Fibroblast of lung (primary cell): ENCODE results near the gene IL36RN. TPM values are rescaled to one million over a fixed set of nuclear protein-coding genes. Genes with fewer than 3 reads are reported as not detected.

Source experiments
- DNase-seq, 2 donors: peaks; one replicate each; pipeline versions ENCODE4 v3.0.0 to v3.0.0-alpha.2; 2010; ENCODE audit warnings: low read depth in 2 of 2
- H2AFZ ChIP-seq: 2 replicates; pipeline ENCODE4 v1.5.1; 2012; ENCODE audit warnings: low read length, control low read depth, inconsistent platforms
- H3K27ac ChIP-seq: 2 replicates; pipeline ENCODE4 v1.5.1; 2011; ENCODE audit warnings: low read length, control low read depth; ENCODE audit not compliant: insufficient read depth
- H3K27me3 ChIP-seq: 2 replicates; pipeline ENCODE4 v1.5.1; 2011; ENCODE audit warnings: mild to moderate bottlenecking, low read length; ENCODE audit not compliant: control insufficient read depth, insufficient read depth
- H3K36me3 ChIP-seq: 2 replicates; pipeline ENCODE4 v1.5.1; 2011; ENCODE audit warnings: low read length; ENCODE audit not compliant: control insufficient read depth, insufficient read depth
- H3K4me1 ChIP-seq: 2 replicates; pipeline ENCODE4 v1.5.1; 2011; ENCODE audit warnings: low read length; ENCODE audit not compliant: control insufficient read depth, insufficient read depth; ENCODE audit errors: extremely low read depth
- H3K4me2 ChIP-seq: 2 replicates; pipeline ENCODE4 v1.5.1; 2011; ENCODE audit warnings: low read length, control low read depth; ENCODE audit not compliant: insufficient read depth; ENCODE audit errors: extremely low read depth
- H3K4me3 ChIP-seq, 4 experiments: fragments of 200-600 bp in 1 of 4; sonication (generic) in 1 of 4; replicated peaks in 1 of 4; 2 replicates each; pipeline ENCODE4 v1.5.1; 2011 to 2016; ENCODE audit warnings: low read length in 4 of 4, low read depth in 3 of 4, mild to moderate bottlenecking in 3 of 4, control low read depth in 2 of 4, inconsistent platforms in 1 of 4, mixed read lengths in 1 of 4; ENCODE audit not compliant: insufficient read depth in 1 of 4; ENCODE audit errors: control extremely low read depth in 1 of 4
- H3K79me2 ChIP-seq: 2 replicates; pipeline ENCODE4 v1.5.1; 2012; ENCODE audit warnings: mild to moderate bottlenecking, low read length, inconsistent platforms; ENCODE audit not compliant: control insufficient read depth, insufficient read depth
- H3K9ac ChIP-seq: 2 replicates; pipeline ENCODE4 v1.5.1; 2011; ENCODE audit warnings: mild to moderate bottlenecking, low read length, control low read depth; ENCODE audit not compliant: insufficient read depth
- H3K9me3 ChIP-seq: 2 replicates; pipeline ENCODE4 v1.5.1; 2012; ENCODE audit warnings: low read depth, low read length; ENCODE audit not compliant: control insufficient read depth, insufficient read depth
- H4K20me1 ChIP-seq: 2 replicates; pipeline ENCODE4 v1.5.1; 2011; ENCODE audit warnings: low read length; ENCODE audit not compliant: control insufficient read depth, insufficient read depth; ENCODE audit errors: extremely low read depth
- CTCF ChIP-seq, 2 donors: IDR thresholded peaks in 1 of 2; conservative IDR thresholded peaks in 1 of 2; 1 replicate in 1 of 2; 2 replicates in 1 of 2; pipeline ENCODE4 v1.5.1; 2011 to 2012; ENCODE audit warnings: low read length in 2 of 2, control low read depth in 1 of 2, inconsistent platforms in 1 of 2, low read depth in 1 of 2, mild to moderate bottlenecking in 1 of 2
- EZH2 ChIP-seq: IDR thresholded peaks from 2 replicates; pipeline ENCODE4 v1.5.1; 2012; ENCODE audit warnings: low read length, control low read depth, mild to moderate bottlenecking; ENCODE audit errors: missing control alignments
- polyA plus RNA-seq, 2 donors: library from polyadenylated mRNA; depleted of rRNA in 1 of 2; stranded (reverse) in 1 of 2; unstranded in 1 of 2; fragments of >200 nt; gene quantifications; 2 replicates each; pipeline ENCODE4 v1.2.1, GENCODE V29; 2011 to 2012; ENCODE audit warnings: missing spikeins in 1 of 2
- total RNA-seq: library from RNA; depleted of rRNA; stranded (reverse); fragments of >200 nt; gene quantifications from 2 replicates; pipeline ENCODE4 v1.2.1, GENCODE V29; 2014

Gene IL36RN
- total and polyA plus RNA-seq, 2 donors (not counting 1 experiment from before 2014, with no cell fraction given), result not detected

- Histone ChIP-seq H3K9me3 (no peaks in the 10 kb centered on the region), H4K20me1 (no peaks in the 10 kb centered on the region), H3K27ac (no peak overlapping the region), H3K9ac (no peak overlapping the region), H3K4me2 (no peak overlapping the region), H3K4me3 (no peak overlapping the region), H3K4me1 (no peaks in the 10 kb centered on the region), H3K36me3 (no peaks in the 10 kb centered on the region), H3K79me2 (no peaks in the 10 kb centered on the region), H2AFZ (no peak overlapping the region), H3K27me3 (no peaks in the 10 kb centered on the region)
- TF ChIP-seq EZH2 (no peak), CTCF (conservative IDR thresholded peaks at IDR 0.05 in 1 of 2, IDR thresholded peaks at IDR 0.05 in 1 of 2; ENCODE audit: low read depth in 1 of 2, low read length in 2 of 2) (no peak)
- no peak for DNase-seq
Measured at GRCh38 chr2:113112871-113113270, 53.9 kb downstream of the IL36RN start.

GRCh38 chr2:113113807-113114206, 54.8 kb downstream of the IL36RN start:
- no peak overlapping the region for H3K9ac ChIP-seq
- no peaks in the 10 kb centered on the region for H4K20me1 ChIP-seq
- TF ChIP-seq EZH2 (no peak), CTCF (conservative IDR thresholded peaks at IDR 0.05 in 1 of 2, IDR thresholded peaks at IDR 0.05 in 1 of 2; ENCODE audit: low read depth in 1 of 2, low read length in 2 of 2) (no peak)
- no peaks in the 10 kb centered on the region for H3K27me3 ChIP-seq
- no peak overlapping the region for H3K4me3 ChIP-seq
- H3K36me3 ChIP-seq, result no peaks in the 10 kb centered on the region
- no peaks in the 10 kb centered on the region for H3K79me2 ChIP-seq
- H3K9me3 ChIP-seq, result no peaks in the 10 kb centered on the region
- H3K4me1 ChIP-seq, result no peaks in the 10 kb centered on the region
- H2AFZ ChIP-seq, result no peak overlapping the region
- no peak for DNase-seq
- no peak overlapping the region for H3K4me2 ChIP-seq
- no peak overlapping the region for H3K27ac ChIP-seq

Other genes with a start within 250 kb of the IL36RN start
- 0.26 TPM in 1 of 2 replicates, not detected in the other for gene IL1B, start 222.4 kb upstream of the IL36RN start, total RNA-seq
- gene IL1B, start 222.4 kb upstream of the IL36RN start, polyA plus RNA-seq, result 0.23 and 0.30 TPM in 2 replicates
- gene IL37, start 148.0 kb upstream of the IL36RN start, total RNA-seq, result not detected in 2 replicates
- gene IL37, start 148.0 kb upstream of the IL36RN start, polyA plus RNA-seq, result not detected in 2 replicates
- gene IL36G, start 81.2 kb upstream of the IL36RN start, total RNA-seq, result not detected in 2 replicates
- gene IL36G, start 81.2 kb upstream of the IL36RN start, polyA plus RNA-seq, result not detected in 2 replicates
- gene IL36A, start 53.7 kb upstream of the IL36RN start, total RNA-seq, result not detected in 2 replicates
- gene IL36A, start 53.7 kb upstream of the IL36RN start, polyA plus RNA-seq, result not detected in 2 replicates
- gene IL36B, start 6.3 kb upstream of the IL36RN start, total RNA-seq, result not detected in 2 replicates
- gene IL36B, start 6.3 kb upstream of the IL36RN start, polyA plus RNA-seq, result not detected in 2 replicates
- not detected in 2 replicates for gene IL1F10, start 8.8 kb downstream of the IL36RN start, total RNA-seq
- not detected in 2 replicates for gene IL1F10, start 8.8 kb downstream of the IL36RN start, polyA plus RNA-seq
- not detected in 2 replicates for gene IL1RN, start 68.4 kb downstream of the IL36RN start, total RNA-seq
- 0.06 and 0.36 TPM in 2 replicates for gene IL1RN, start 68.4 kb downstream of the IL36RN start, polyA plus RNA-seq
- 2.6 and 6.1 TPM in 2 replicates for gene PSD4, start 114.8 kb downstream of the IL36RN start, total RNA-seq
- 1.0 and 1.4 TPM in 2 replicates for gene PSD4, start 114.8 kb downstream of the IL36RN start, polyA plus RNA-seq
- gene PAX8, start 219.7 kb downstream of the IL36RN start, total RNA-seq, result 0.50 and 0.51 TPM in 2 replicates
- 0.26 and 0.28 TPM in 2 replicates for gene PAX8, start 219.7 kb downstream of the IL36RN start, polyA plus RNA-seq